Measurements from ENCODE around the gene CDK5RAP1. TPM values are rescaled to one million over a fixed set of nuclear protein-coding genes. Genes with fewer than 3 reads are reported as not detected.

The CDK5RAP1 gene
- total and polyA plus RNA-seq, 8 donors: 12.0 to 38.7 (median 19.6) TPM

- intact Hi-C loops (cut with DNase I; ENCODE audit: low total_unique reads): no loop called here
- no peak for DNase-seq
- Histone ChIP-seq H3K9me3 (no peaks in the 10 kb centered on the region), H3K4me1 (no peaks in the 10 kb centered on the region), H3K36me3 (peaks cover 5 to 91% (median 63%) of the 10 kb centered on the region in 4 donors), H3K27ac (no peak overlapping the region), H3K4me3 (no peak overlapping the region), H3K27me3 (no peaks in the 10 kb centered on the region)
- TF ChIP-seq CTCF (IDR thresholded peaks at IDR 0.05) (no peak), POLR2A (IDR thresholded peaks at IDR 0.05) (no peak), POLR2AphosphoS5 (IDR thresholded peaks at IDR 0.05) (no peak), EP300 (IDR thresholded peaks at IDR 0.05) (no peak)
- 74 to 98% (median 80%) methylated on average over 3 of the region's 3 CpGs for WGBS, 5 donors
Observed at GRCh38 chr20:33351696-33352095, 49.6 kb downstream of the CDK5RAP1 start.

GRCh38 chr20:33349493-33349892, 51.8 kb downstream of the CDK5RAP1 start:
- Histone ChIP-seq H3K27me3 (no peaks in the 10 kb centered on the region), H3K4me3 (no peak overlapping the region), H3K4me1 (no peaks in the 10 kb centered on the region), H3K9me3 (no peaks in the 10 kb centered on the region), H3K27ac (no peak overlapping the region), H3K36me3 (peaks cover 5 to 71% (median 43%) of the 10 kb centered on the region in 4 donors)
- intact Hi-C loops (cut with DNase I; ENCODE audit: low total_unique reads): no loop called here
- 90 to 100% (median 97%) methylated on average over 7 to 8 of the region's 8 CpGs for WGBS, 5 donors
- TF ChIP-seq POLR2AphosphoS5 (IDR thresholded peaks at IDR 0.05) (no peak), CTCF (IDR thresholded peaks at IDR 0.05) (no peak), POLR2A (IDR thresholded peaks at IDR 0.05) (no peak)
- no peak for DNase-seq

- WGBS, 5 donors: 88 to 94% (median 94%) methylated on average over 10 to 11 of the region's 11 CpGs
Observed at GRCh38 chr20:33348136-33348937, 53.0 kb downstream of the CDK5RAP1 start.

GRCh38 chr20:33345342-33345741, 56.0 kb downstream of the CDK5RAP1 start:
- DNase-seq: no peak
- WGBS, 5 donors: 80 to 88% (median 84%) methylated on average over 9 of the region's 9 CpGs
- H3K9me3 ChIP-seq: no peaks in the 10 kb centered on the region
- H3K4me1 ChIP-seq: no peaks in the 10 kb centered on the region
- no peak overlapping the region for H3K27ac ChIP-seq
- H3K36me3 ChIP-seq: peaks cover 0 to 31% (median 16%) of the 10 kb centered on the region in 4 donors
- H3K27me3 ChIP-seq: no peaks in the 10 kb centered on the region
- intact Hi-C loops (cut with DNase I; ENCODE audit: low total_unique reads): no loop called here
- no peak overlapping the region for H3K4me3 ChIP-seq
- TF ChIP-seq POLR2AphosphoS5 (IDR thresholded peaks at IDR 0.05) (no peak), POLR2A (IDR thresholded peaks at IDR 0.05) (no peak), CTCF (IDR thresholded peaks at IDR 0.05) (no peak), EP300 (IDR thresholded peaks at IDR 0.05) (no peak)

More at GRCh38 chr20:33348136-33348937, 53.0 kb downstream of the CDK5RAP1 start:
- H3K9me3 ChIP-seq: no peaks in the 10 kb centered on the region
- H3K27me3 ChIP-seq: no peaks in the 10 kb centered on the region
- H3K27ac ChIP-seq: no peak overlapping the region
- intact Hi-C loops (cut with DNase I; ENCODE audit: low total_unique reads): no loop called here
- no peak overlapping the region for H3K4me3 ChIP-seq
- H3K4me1 ChIP-seq: no peaks in the 10 kb centered on the region
- DNase-seq: no peak
- TF ChIP-seq POLR2A (IDR thresholded peaks at IDR 0.05): no peak
- no peak for TF ChIP-seq EP300 (IDR thresholded peaks at IDR 0.05)
- H3K36me3 ChIP-seq: peaks cover 5 to 59% (median 35%) of the 10 kb centered on the region in 4 donors

GRCh38 chr20:33343521-33343920, 57.8 kb downstream of the CDK5RAP1 start:
- H3K27ac ChIP-seq: no peak overlapping the region
- H3K4me1 ChIP-seq: no peaks in the 10 kb centered on the region
- 93 to 98% (median 95%) methylated on average over 4 of the region's 4 CpGs for WGBS, 5 donors
- TF ChIP-seq POLR2A (IDR thresholded peaks at IDR 0.05) (no peak), POLR2AphosphoS5 (IDR thresholded peaks at IDR 0.05) (no peak), CTCF (IDR thresholded peaks at IDR 0.05) (no peak), EP300 (IDR thresholded peaks at IDR 0.05) (no peak)
- intact Hi-C loops (cut with DNase I; ENCODE audit: low total_unique reads): no loop called here
- H3K9me3 ChIP-seq: no peaks in the 10 kb centered on the region
- H3K36me3 ChIP-seq: peaks cover 0 to 15% (median 1%) of the 10 kb centered on the region in 4 donors
- no peaks in the 10 kb centered on the region for H3K27me3 ChIP-seq
- no peak overlapping the region for H3K4me3 ChIP-seq
- DNase-seq: no peak
